ENCODE data around the gene CEL.
A peak's percentile ranks its signal among the peaks of the same experiment; 100 is the strongest.

Gene CEL

GRCh38 chr9:133119846-133120500 lies 58.2 kb downstream of the CEL start:
- TF ChIP-seq, protein P1, sequence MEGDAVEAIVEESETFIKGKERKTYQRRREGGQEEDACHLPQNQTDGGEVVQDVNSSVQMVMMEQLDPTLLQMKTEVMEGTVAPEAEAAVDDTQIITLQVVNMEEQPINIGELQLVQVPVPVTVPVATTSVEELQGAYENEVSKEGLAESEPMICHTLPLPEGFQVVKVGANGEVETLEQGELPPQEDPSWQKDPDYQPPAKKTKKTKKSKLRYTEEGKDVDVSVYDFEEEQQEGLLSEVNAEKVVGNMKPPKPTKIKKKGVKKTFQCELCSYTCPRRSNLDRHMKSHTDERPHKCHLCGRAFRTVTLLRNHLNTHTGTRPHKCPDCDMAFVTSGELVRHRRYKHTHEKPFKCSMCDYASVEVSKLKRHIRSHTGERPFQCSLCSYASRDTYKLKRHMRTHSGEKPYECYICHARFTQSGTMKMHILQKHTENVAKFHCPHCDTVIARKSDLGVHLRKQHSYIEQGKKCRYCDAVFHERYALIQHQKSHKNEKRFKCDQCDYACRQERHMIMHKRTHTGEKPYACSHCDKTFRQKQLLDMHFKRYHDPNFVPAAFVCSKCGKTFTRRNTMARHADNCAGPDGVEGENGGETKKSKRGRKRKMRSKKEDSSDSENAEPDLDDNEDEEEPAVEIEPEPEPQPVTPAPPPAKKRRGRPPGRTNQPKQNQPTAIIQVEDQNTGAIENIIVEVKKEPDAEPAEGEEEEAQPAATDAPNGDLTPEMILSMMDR (IDR thresholded peaks at IDR 0.05; ENCODE audit: unreplicated experiment in 3 of 3): no peak
- no peaks in the 10 kb centered on the region for H3K9me3 Mint-ChIP-seq
- peak overlapping the region; percentile 68 to 86 (median 82) for H3K27ac Mint-ChIP-seq
- peaks cover 11% of the 10 kb centered on the region for H3K27me3 Mint-ChIP-seq (ENCODE audit: low read depth)
- no peaks in the 10 kb centered on the region for H3K36me3 Mint-ChIP-seq (ENCODE audit: low read depth)
- H3K4me1 Mint-ChIP-seq: peaks cover 63% of the 10 kb centered on the region
- peak overlapping the region; percentile 80 to 91 (median 88) for H3K4me3 Mint-ChIP-seq

DNA sequence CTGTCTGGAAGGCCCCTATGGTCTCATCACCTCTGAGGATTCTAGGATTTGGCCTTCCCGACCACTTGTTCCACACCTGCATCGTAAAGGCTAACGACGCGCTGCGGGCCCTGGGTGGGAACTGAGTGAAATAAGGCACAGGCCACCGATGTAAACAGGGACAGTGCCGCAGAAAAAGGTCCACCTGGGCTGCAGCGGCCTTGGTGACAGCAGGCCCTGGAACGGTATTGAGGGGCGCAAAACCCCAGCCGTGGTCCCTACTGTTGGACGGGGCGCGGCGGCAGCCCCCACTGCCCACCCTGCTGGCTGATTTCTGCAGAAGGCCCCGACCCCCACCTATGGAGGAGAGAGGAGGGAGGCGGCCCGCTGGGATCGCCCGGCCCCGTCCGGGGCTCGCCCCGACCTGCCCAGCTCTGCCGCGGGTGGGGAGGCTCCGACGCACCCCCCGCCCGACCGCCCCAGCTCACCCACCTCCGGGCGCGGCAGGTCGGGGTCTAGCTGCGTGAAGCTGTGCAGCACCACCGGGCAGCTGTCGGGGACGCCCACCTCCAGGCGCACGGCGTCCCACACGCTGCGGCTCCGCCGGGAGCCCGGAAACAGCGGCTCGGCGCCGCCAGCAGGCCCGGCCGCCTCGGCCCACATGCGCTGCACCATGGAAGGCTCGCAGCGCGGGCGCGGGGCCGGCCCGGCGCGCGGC lies 58.9 kb downstream of the CEL start:
- TF ChIP-seq, protein P1 (IDR thresholded peaks at IDR 0.05; ENCODE audit: unreplicated experiment in 3 of 3): no peak
- H3K9me3 Mint-ChIP-seq: no peaks in the 10 kb centered on the region
- H3K4me3 Mint-ChIP-seq: peak overlapping the region; percentile 80 to 91 (median 88)
- H3K27me3 Mint-ChIP-seq (ENCODE audit: low read depth): peaks cover 11% of the 10 kb centered on the region
- no peaks in the 10 kb centered on the region for H3K36me3 Mint-ChIP-seq (ENCODE audit: low read depth)
- H3K27ac Mint-ChIP-seq: no peak overlapping the region
- peaks cover 63% of the 10 kb centered on the region for H3K4me1 Mint-ChIP-seq
